HepG2 (cell line): ENCODE results near the gene DENND5B.

Experiments used
- CAMTA2 ChIP-seq: sonication (generic); formaldehyde crosslinking; IDR thresholded peaks from 2 replicates; pipeline ENCODE4 v1.4.0; 2020; ENCODE audit warnings: mild to moderate bottlenecking, missing genetic modification reagents, borderline replicate concordance
- CBX5 ChIP-seq: sonication (generic); formaldehyde crosslinking; IDR thresholded peaks from 2 replicates; pipeline ENCODE4 v1.4.0; 2020; ENCODE audit warnings: missing genetic modification reagents, borderline replicate concordance
- NFYB ChIP-seq: sonication (generic); formaldehyde crosslinking; IDR thresholded peaks from 2 replicates; pipeline ENCODE4 v1.4.0; 2020; ENCODE audit warnings: missing genetic modification reagents
- STAT6 ChIP-seq: sonication (generic); formaldehyde crosslinking; IDR thresholded peaks from 2 replicates; pipeline ENCODE4 v1.4.0; 2020; ENCODE audit warnings: missing genetic modification reagents, mild to moderate bottlenecking, borderline replicate concordance
- TAF1 ChIP-seq: sonication (generic); formaldehyde crosslinking; IDR thresholded peaks from 2 replicates; pipeline ENCODE4 v1.4.0; 2020; ENCODE audit warnings: missing genetic modification reagents
- ZNF777 ChIP-seq: sonication (generic); formaldehyde crosslinking; IDR thresholded peaks from 2 replicates; pipeline ENCODE4 v1.4.0; 2020; ENCODE audit warnings: missing genetic modification reagents
- ZNF883 ChIP-seq: sonication (generic); formaldehyde crosslinking; IDR thresholded peaks from 2 replicates; pipeline ENCODE4 v1.5.1; 2020; ENCODE audit warnings: mild to moderate bottlenecking, missing genetic modification reagents; ENCODE audit errors: not compliant biosample characterization
- TF ChIP-seq, protein P1 (sequence below): sonication (generic); formaldehyde crosslinking; IDR thresholded peaks from 2 replicates; pipeline ENCODE4 v1.5.0; 2020; ENCODE audit warnings: mild to moderate bottlenecking, missing genetic modification reagents, moderate library complexity

GRCh38 chr12:31388713-31389112, 202.2 kb downstream of the DENND5B start:
- TF ChIP-seq, protein P1, sequence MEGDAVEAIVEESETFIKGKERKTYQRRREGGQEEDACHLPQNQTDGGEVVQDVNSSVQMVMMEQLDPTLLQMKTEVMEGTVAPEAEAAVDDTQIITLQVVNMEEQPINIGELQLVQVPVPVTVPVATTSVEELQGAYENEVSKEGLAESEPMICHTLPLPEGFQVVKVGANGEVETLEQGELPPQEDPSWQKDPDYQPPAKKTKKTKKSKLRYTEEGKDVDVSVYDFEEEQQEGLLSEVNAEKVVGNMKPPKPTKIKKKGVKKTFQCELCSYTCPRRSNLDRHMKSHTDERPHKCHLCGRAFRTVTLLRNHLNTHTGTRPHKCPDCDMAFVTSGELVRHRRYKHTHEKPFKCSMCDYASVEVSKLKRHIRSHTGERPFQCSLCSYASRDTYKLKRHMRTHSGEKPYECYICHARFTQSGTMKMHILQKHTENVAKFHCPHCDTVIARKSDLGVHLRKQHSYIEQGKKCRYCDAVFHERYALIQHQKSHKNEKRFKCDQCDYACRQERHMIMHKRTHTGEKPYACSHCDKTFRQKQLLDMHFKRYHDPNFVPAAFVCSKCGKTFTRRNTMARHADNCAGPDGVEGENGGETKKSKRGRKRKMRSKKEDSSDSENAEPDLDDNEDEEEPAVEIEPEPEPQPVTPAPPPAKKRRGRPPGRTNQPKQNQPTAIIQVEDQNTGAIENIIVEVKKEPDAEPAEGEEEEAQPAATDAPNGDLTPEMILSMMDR (CRISPR knock-in tag), result no peak
- TF ChIP-seq STAT6 (CRISPR knock-in tag) (no peak), TAF1 (no peak), NFYB (CRISPR knock-in tag) (no peak), ZNF777 (CRISPR knock-in tag) (no peak), CBX5 (CRISPR knock-in tag) (no peak), ZNF883 (CRISPR knock-in tag) (no peak), CAMTA2 (CRISPR knock-in tag) (no peak)
